Calu3 (cell line): Measurements from ENCODE around the gene STOM. TPM values are rescaled to one million over a fixed set of nuclear protein-coding genes. Genes with fewer than 3 reads are reported as not detected.

Experiments used
- BruUV-seq: library from RNA; stranded (reverse); fragments of 400-500 nt; replicated peaks from 2 replicates; lab custom pipeline; 2021; lab: Mats Ljungman, UMichigan
- CTCF ChIA-PET: fragments of 300-600 bp; sonication (Branson Sonifier 250); formaldehyde crosslinking; loops from one replicate; lab custom pipeline; 2022; ENCODE audit warnings: antibody characterized with exemption; lab: Charles Lee
- DNase-seq: peaks from one replicate; pipeline ENCODE4 v3.0.0; 2022
- H3K27ac Mint-ChIP-seq: one replicate; pipeline ENCODE4 v1.8.0; 2022; ENCODE audit warnings: mixed read lengths; ENCODE audit not compliant: unreplicated experiment
- H3K27me3 Mint-ChIP-seq: one replicate; pipeline ENCODE4 v1.8.0; 2022; ENCODE audit warnings: mixed read lengths; ENCODE audit not compliant: unreplicated experiment
- H3K36me3 Mint-ChIP-seq: one replicate; pipeline ENCODE4 v1.8.0; 2022; ENCODE audit warnings: mild to moderate bottlenecking, moderate library complexity, mixed read lengths; ENCODE audit not compliant: insufficient read depth, unreplicated experiment
- H3K4me1 Mint-ChIP-seq: one replicate; pipeline ENCODE4 v1.8.0; 2022; ENCODE audit warnings: mild to moderate bottlenecking, low read depth, mixed read lengths; ENCODE audit not compliant: unreplicated experiment
- H3K4me3 Mint-ChIP-seq: one replicate; pipeline ENCODE4 v1.8.0; 2022; ENCODE audit warnings: mild to moderate bottlenecking, low read depth, moderate library complexity, mixed read lengths; ENCODE audit not compliant: unreplicated experiment
- H3K9me3 Mint-ChIP-seq: one replicate; pipeline ENCODE4 v1.8.0; 2022; ENCODE audit warnings: low read depth, mixed read lengths; ENCODE audit not compliant: unreplicated experiment
- CTCF ChIP-seq: fragments of 200-600 bp; IDR thresholded peaks from one replicate; pipeline ENCODE4 v1.8.0; 2022; ENCODE audit warnings: antibody characterized with exemption; ENCODE audit not compliant: unreplicated experiment
- intact Hi-C: fragments of 100-400 bp; cut with micrococcal nuclease; formaldehyde crosslinking; loops from one replicate; pipeline ENCODE4 v1.10.0; 2022; ENCODE audit not compliant: unreplicated experiment
- total RNA-seq: library from RNA; stranded (reverse); gene quantifications from 2 replicates; pipeline ENCODE4 v1.2.3, GENCODE V29; 2022

The STOM gene
- total RNA-seq, 1 experiment from 2014 or later: 25.5 TPM

- CTCF ChIA-PET: interaction anchor here (0.9 kb wide), 1 partner anchor 73 kb away, joined by 3 read pairs; no protein-coding TSS in a partner anchor
- intact Hi-C loops: no loop called here
- H3K4me1 Mint-ChIP-seq: peaks cover 14% of the 10 kb centered on the region
- no peak overlapping the region for H3K4me3 Mint-ChIP-seq
- H3K27ac Mint-ChIP-seq: no peak overlapping the region
- no peaks in the 10 kb centered on the region for H3K9me3 Mint-ChIP-seq
- H3K27me3 Mint-ChIP-seq: no peaks in the 10 kb centered on the region
- DNase-seq: peak; percentile 73
- peaks cover under 1% of the 10 kb centered on the region for H3K36me3 Mint-ChIP-seq
- no TSS peak for BruUV-seq
- no peak for TF ChIP-seq CTCF
These were observed 19.0 kb downstream of the STOM start for GRCh38 chr9:121350993-121351561.

- BruUV-seq: no TSS peak
- Mint-ChIP-seq H3K27ac (no peak overlapping the region), H3K9me3 (no peaks in the 10 kb centered on the region), H3K4me1 (peaks cover 10% of the 10 kb centered on the region), H3K27me3 (no peaks in the 10 kb centered on the region), H3K4me3 (no peak overlapping the region), H3K36me3 (no peaks in the 10 kb centered on the region)
- CTCF ChIA-PET: no interaction called here
- intact Hi-C loops: no loop called here
- TF ChIP-seq CTCF: no peak
- DNase-seq: no peak
These were observed 20.0 kb downstream of the STOM start for GRCh38 chr9:121350036-121350435.

- no peak for DNase-seq
- TF ChIP-seq CTCF: no peak
- no peak overlapping the region for H3K4me3 Mint-ChIP-seq
- H3K4me1 Mint-ChIP-seq: peaks cover 10% of the 10 kb centered on the region
- CTCF ChIA-PET: no interaction called here
- no peaks in the 10 kb centered on the region for H3K27me3 Mint-ChIP-seq
- H3K9me3 Mint-ChIP-seq: no peaks in the 10 kb centered on the region
- no TSS peak for BruUV-seq
- no peaks in the 10 kb centered on the region for H3K36me3 Mint-ChIP-seq
- H3K27ac Mint-ChIP-seq: no peak overlapping the region
- intact Hi-C loops: no loop called here
These were observed 21.0 kb downstream of the STOM start for GRCh38 chr9:121349009-121349408.

GRCh38 chr9:121348221-121348620 lies 21.8 kb downstream of the STOM start:
- DNase-seq: no peak
- no peaks in the 10 kb centered on the region for H3K9me3 Mint-ChIP-seq
- BruUV-seq: no TSS peak
- intact Hi-C loops: no loop called here
- CTCF ChIA-PET: no interaction called here
- no peak overlapping the region for H3K4me3 Mint-ChIP-seq
- TF ChIP-seq CTCF: no peak
- H3K4me1 Mint-ChIP-seq: peaks cover 10% of the 10 kb centered on the region
- H3K36me3 Mint-ChIP-seq: no peaks in the 10 kb centered on the region
- no peak overlapping the region for H3K27ac Mint-ChIP-seq
- no peaks in the 10 kb centered on the region for H3K27me3 Mint-ChIP-seq
